PC-3 (cell line): ENCODE data around the gene PTGR1. TPM values are rescaled to one million over a fixed set of nuclear protein-coding genes. Genes with fewer than 3 reads are reported as not detected.

Experiments
- ATAC-seq: fragments of 200-7000 bp; cut with Tn5 transposase; 2 replicates; pipeline ENCODE4 v1.9.1; 2020; ENCODE audit warnings: mild to moderate bottlenecking, moderate library complexity
- BruUV-seq: library from RNA; stranded (reverse); fragments of 400-500 nt; replicated peaks from 2 replicates; lab custom pipeline; 2021; lab: Mats Ljungman, UMichigan
- CTCF ChIA-PET: fragments of 300-600 bp; sonication (Branson Sonifier 250); formaldehyde crosslinking; loops from one replicate; lab custom pipeline; 2022; ENCODE audit warnings: antibody characterized with exemption; lab: Charles Lee
- POLR2A ChIA-PET: fragments of 300-600 bp; sonication (Branson Sonifier 250); formaldehyde crosslinking; loops from one replicate; lab custom pipeline; 2022; ENCODE audit warnings: antibody characterized with exemption; ENCODE audit not compliant: unreplicated experiment; lab: Charles Lee
- DNase-seq: peaks from one replicate; pipeline ENCODE4 v3.0.0-alpha.2; 2015
- H2AFZ ChIP-seq: fragments of 300-600 bp; sonication (generic); 2 replicates; pipeline ENCODE4 v1.6.0; 2016; ENCODE audit warnings: antibody characterized with exemption, low read length
- H3F3A ChIP-seq: fragments of 300-600 bp; sonication (generic); one replicate; pipeline ENCODE4 v1.6.0; 2017; ENCODE audit warnings: antibody characterized with exemption, low read length, control low read depth, mild to moderate bottlenecking; ENCODE audit not compliant: unreplicated experiment
- H3K27ac ChIP-seq: fragments of 300-600 bp; sonication (generic); 2 replicates; pipeline ENCODE4 v1.5.1; 2016; ENCODE audit warnings: mild to moderate bottlenecking, low read length
- H3K27me3 ChIP-seq: fragments of 300-600 bp; sonication (generic); 2 replicates; pipeline ENCODE4 v1.6.1; 2016; ENCODE audit warnings: low read length, mixed read lengths
- H3K36me3 ChIP-seq: fragments of 300-600 bp; sonication (generic); 2 replicates; pipeline ENCODE4 v1.6.1; 2016; ENCODE audit warnings: low read depth, mixed run types, low read length, mixed read lengths
- H3K4me1 ChIP-seq: fragments of 300-600 bp; sonication (generic); 2 replicates; pipeline ENCODE4 v1.5.1; 2016; ENCODE audit warnings: low read length; ENCODE audit not compliant: insufficient read depth
- H3K4me2 ChIP-seq: fragments of 300-600 bp; sonication (generic); 2 replicates; pipeline ENCODE4 v1.6.0; 2016; ENCODE audit warnings: low read length
- H3K4me3 ChIP-seq: fragments of 300-600 bp; sonication (generic); 2 replicates; pipeline ENCODE4 v1.5.1; 2016; ENCODE audit warnings: mild to moderate bottlenecking, low read length, mixed read lengths
- H3K79me2 ChIP-seq: fragments of 300-600 bp; sonication (generic); 2 replicates; pipeline ENCODE4 v1.6.1; 2017; ENCODE audit warnings: low read length, mixed read lengths
- H3K9ac ChIP-seq: fragments of 300-600 bp; sonication (generic); 2 replicates; pipeline ENCODE4 v1.6.0; 2016; ENCODE audit warnings: mild to moderate bottlenecking, low read length
- H3K9me2 ChIP-seq: fragments of 300-600 bp; sonication (generic); replicated peaks from 2 replicates; pipeline ENCODE4 v1.6.1; 2016; ENCODE audit warnings: mixed run types, low read length, mixed read lengths
- H3K9me3 ChIP-seq: fragments of 300-600 bp; sonication (generic); 2 replicates; pipeline ENCODE4 v1.6.1; 2016; ENCODE audit warnings: low read length, mixed read lengths
- H4K20me1 ChIP-seq: fragments of 300-600 bp; sonication (generic); 2 replicates; pipeline ENCODE4 v1.6.1; 2016; ENCODE audit warnings: low read length, mixed read lengths
- EZH2 ChIP-seq: fragments of 300-600 bp; sonication (generic); IDR thresholded peaks from one replicate; pipeline ENCODE4 v1.6.1; 2017; ENCODE audit warnings: antibody characterized with exemption, mild to moderate bottlenecking, low read length; ENCODE audit not compliant: unreplicated experiment
- EZH2phosphoT487 ChIP-seq: fragments of 300-600 bp; sonication (generic); IDR thresholded peaks from 2 replicates; pipeline ENCODE4 v1.6.1; 2018; ENCODE audit warnings: mild to moderate bottlenecking, antibody characterized with exemption, low read length, borderline replicate concordance
- intact Hi-C: fragments of 100-400 bp; cut with micrococcal nuclease; formaldehyde crosslinking; loops from 2 replicates; pipeline ENCODE4 v1.9.0; 2023
- total RNA-seq: library from RNA; depleted of rRNA; stranded (reverse); fragments of >200 nt; gene quantifications from 2 replicates; pipeline ENCODE4 v1.2.3, GENCODE V29; 2014
- TF ChIP-seq, protein P1 (sequence below): fragments of 300-600 bp; sonication (generic); conservative IDR thresholded peaks from 2 replicates; pipeline ENCODE4 v1.5.1; 2017; ENCODE audit warnings: antibody characterized with exemption, low read depth, mild to moderate bottlenecking, low read length

The PTGR1 gene
- total RNA-seq, 1 experiment from 2014 or later, result 43.1 TPM

DNA sequence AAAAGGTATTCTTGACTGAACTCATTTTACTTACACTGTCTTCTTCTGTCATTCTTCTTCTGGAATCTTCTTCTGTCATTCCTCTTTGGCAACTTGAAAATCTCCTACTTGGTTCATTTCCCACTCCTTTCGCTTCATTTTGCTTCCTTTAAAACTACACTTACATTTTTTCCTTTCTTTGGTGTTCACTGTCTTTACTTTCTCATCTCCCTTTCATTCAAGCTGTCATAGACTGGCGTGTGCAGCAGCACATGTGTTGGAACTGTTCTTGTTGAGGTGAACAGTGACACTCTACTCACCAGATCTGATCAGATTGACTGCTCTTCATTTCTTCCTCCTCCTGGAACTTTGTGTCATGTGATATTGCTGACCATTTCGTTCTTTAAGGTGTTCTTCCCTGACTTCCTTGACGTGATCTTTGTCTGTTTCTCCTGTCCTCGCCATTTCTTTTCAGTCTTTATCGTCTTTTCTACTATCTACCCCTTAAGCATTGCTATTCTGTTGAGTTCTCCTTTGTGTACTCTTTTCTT is 38.0 kb upstream of the PTGR1 start:
- H3K4me1 ChIP-seq, result peaks cover 13% of the 10 kb centered on the region; the same call in 1 of the 2 replicates
- ChIA-PET CTCF (no interaction called here), POLR2A (no interaction called here)
- no peak for DNase-seq
- no peaks in the 10 kb centered on the region for H3K9me2 ChIP-seq
- H2AFZ ChIP-seq, result no peak overlapping the region
- no peaks in the 10 kb centered on the region for H3K27me3 ChIP-seq
- intact Hi-C loops, result no loop called here
- H3K4me3 ChIP-seq, result no peak overlapping the region
- peaks cover 73% of the 10 kb centered on the region for H3K79me2 ChIP-seq
- H3K9me3 ChIP-seq, result no peaks in the 10 kb centered on the region
- peaks cover 53% of the 10 kb centered on the region for H4K20me1 ChIP-seq
- no peak overlapping the region for H3K4me2 ChIP-seq
- TF ChIP-seq, protein P1, sequence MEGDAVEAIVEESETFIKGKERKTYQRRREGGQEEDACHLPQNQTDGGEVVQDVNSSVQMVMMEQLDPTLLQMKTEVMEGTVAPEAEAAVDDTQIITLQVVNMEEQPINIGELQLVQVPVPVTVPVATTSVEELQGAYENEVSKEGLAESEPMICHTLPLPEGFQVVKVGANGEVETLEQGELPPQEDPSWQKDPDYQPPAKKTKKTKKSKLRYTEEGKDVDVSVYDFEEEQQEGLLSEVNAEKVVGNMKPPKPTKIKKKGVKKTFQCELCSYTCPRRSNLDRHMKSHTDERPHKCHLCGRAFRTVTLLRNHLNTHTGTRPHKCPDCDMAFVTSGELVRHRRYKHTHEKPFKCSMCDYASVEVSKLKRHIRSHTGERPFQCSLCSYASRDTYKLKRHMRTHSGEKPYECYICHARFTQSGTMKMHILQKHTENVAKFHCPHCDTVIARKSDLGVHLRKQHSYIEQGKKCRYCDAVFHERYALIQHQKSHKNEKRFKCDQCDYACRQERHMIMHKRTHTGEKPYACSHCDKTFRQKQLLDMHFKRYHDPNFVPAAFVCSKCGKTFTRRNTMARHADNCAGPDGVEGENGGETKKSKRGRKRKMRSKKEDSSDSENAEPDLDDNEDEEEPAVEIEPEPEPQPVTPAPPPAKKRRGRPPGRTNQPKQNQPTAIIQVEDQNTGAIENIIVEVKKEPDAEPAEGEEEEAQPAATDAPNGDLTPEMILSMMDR, result no peak
- TF ChIP-seq EZH2, result no peak
- TF ChIP-seq EZH2phosphoT487, result no peak
- BruUV-seq, result no TSS peak
- H3K36me3 ChIP-seq, result no peaks in the 10 kb centered on the region
- no peak overlapping the region for H3K27ac ChIP-seq
- no peak for ATAC-seq
- H3K9ac ChIP-seq, result no peak overlapping the region
- H3F3A ChIP-seq, result no peaks in the 10 kb centered on the region

DNA sequence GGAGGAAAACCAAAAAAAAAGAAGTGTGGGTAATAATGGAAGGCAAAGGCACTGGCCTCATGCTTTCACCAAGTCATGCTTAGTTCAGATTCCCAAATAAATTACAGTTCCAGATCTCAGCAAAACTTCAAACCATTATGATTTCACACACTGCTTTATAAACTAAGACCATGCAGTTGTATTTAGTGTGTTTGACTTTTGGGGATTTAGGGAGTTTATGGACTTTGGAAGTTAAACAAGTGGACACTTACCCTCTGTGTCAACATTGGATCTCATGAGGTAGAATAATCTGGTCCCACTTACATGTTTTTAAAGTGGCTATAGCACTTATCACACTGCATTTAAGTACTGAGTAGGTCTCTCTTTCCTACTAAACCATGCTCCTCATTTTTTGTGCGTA is 35.4 kb upstream of the PTGR1 start:
- ChIA-PET POLR2A (no interaction called here), CTCF (no interaction called here)
- TF ChIP-seq EZH2phosphoT487, result no peak
- TF ChIP-seq, protein P1, result no peak
- TF ChIP-seq EZH2, result no peak

DNA sequence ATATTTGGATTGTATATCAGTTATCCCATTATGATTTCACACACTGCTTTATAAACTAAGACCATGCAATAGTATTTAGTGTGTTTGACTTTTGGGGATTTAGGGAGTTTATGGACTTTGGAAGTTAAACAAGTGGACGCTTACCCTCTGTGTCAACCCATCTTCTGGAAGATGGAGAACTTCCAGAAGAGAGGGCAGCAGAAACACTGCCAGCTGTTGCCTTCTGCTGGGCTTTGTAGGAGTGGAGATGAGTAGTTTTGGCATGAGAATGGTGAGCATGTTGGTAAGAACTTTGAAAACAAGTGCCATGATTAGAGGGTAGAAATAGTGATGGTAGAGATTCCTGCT is 33.9 kb upstream of the PTGR1 start:
- DNase-seq, result no peak
- POLR2A ChIA-PET, result no interaction called here
- Histone ChIP-seq H4K20me1 (peaks cover 52% of the 10 kb centered on the region), H3K27me3 (no peaks in the 10 kb centered on the region), H3K9ac (no peak overlapping the region), H3K4me3 (peak overlapping the region; percentile 93), H3K79me2 (peaks cover 73% of the 10 kb centered on the region), H3K4me1 (peaks cover 17% of the 10 kb centered on the region; the same call in 1 of the 2 replicates), H3K27ac (no peak overlapping the region), H3K4me2 (peak overlapping the region; percentile 82), H3K36me3 (no peaks in the 10 kb centered on the region), H2AFZ (no peak overlapping the region), H3K9me3 (no peaks in the 10 kb centered on the region), H3F3A (no peaks in the 10 kb centered on the region), H3K9me2 (no peaks in the 10 kb centered on the region)
- CTCF ChIA-PET, result no interaction called here
- BruUV-seq, result no TSS peak
- no peak for ATAC-seq
- intact Hi-C loops, result no loop called here
- TF ChIP-seq EZH2phosphoT487 (no peak), EZH2 (no peak)
- TF ChIP-seq, protein P1, result no peak

More for the DNA sequence above, 35.4 kb upstream of the PTGR1 start:
- Histone ChIP-seq H3K9me2 (no peaks in the 10 kb centered on the region), H3K9ac (no peak overlapping the region), H3F3A (no peaks in the 10 kb centered on the region), H3K4me2 (peak overlapping the region; percentile 1; the same call in 1 of the 2 replicates), H3K9me3 (no peaks in the 10 kb centered on the region), H3K27me3 (no peaks in the 10 kb centered on the region), H3K79me2 (peaks cover 87% of the 10 kb centered on the region), H3K4me3 (no peak overlapping the region), H2AFZ (no peak overlapping the region), H3K4me1 (peaks cover 17% of the 10 kb centered on the region; the same call in 1 of the 2 replicates), H4K20me1 (peaks cover 61% of the 10 kb centered on the region), H3K36me3 (no peaks in the 10 kb centered on the region), H3K27ac (no peak overlapping the region)
- ATAC-seq, result no peak
- intact Hi-C loops, result no loop called here
- BruUV-seq, result no TSS peak
- DNase-seq, result no peak
